Right atrium auricular region (tissue), 2 donors: ENCODE results near the gene ZNF668. TPM values are rescaled to one million over a fixed set of nuclear protein-coding genes. Genes with fewer than 3 reads are reported as not detected.
"Not testable (repeated sequence)": the region's sequence is repeated elsewhere in the genome, so short reads cannot be mapped to it uniquely, and the experiment has no call there.

ENCODE experiments used
- DNase-seq: peaks from one replicate; pipeline ENCODE4 v3.0.0-alpha.2; 2019; ENCODE audit warnings: low spot score
- H3K27ac ChIP-seq, 2 donors: fragments of 200-600 bp; sonication (generic); 1 replicate in 1 of 2; 2 replicates in 1 of 2; pipeline ENCODE4 v1.5.1; 2016 to 2019
- H3K27me3 ChIP-seq, 2 donors: fragments of 200-600 bp; sonication (generic); one replicate each; pipeline versions ENCODE4 v1.5.1 to v1.6.0; 2017 to 2019
- H3K36me3 ChIP-seq: fragments of 200-600 bp; sonication (generic); one replicate; pipeline ENCODE4 v1.5.1; 2016
- H3K4me1 ChIP-seq, 2 donors: fragments of 200-600 bp; sonication (generic); one replicate each; pipeline versions ENCODE4 v1.5.1 to v1.6.0; 2017 to 2019
- H3K4me3 ChIP-seq, 2 donors: fragments of 200-600 bp; sonication (generic); 1 replicate in 1 of 2; 2 replicates in 1 of 2; pipeline ENCODE4 v1.5.1; 2017 to 2019; ENCODE audit warnings: mild to moderate bottlenecking in 1 of 2, moderate library complexity in 1 of 2
- H3K9me3 ChIP-seq, 2 donors: fragments of 200-600 bp; sonication (generic); one replicate each; pipeline ENCODE4 v1.5.1; 2019
- CTCF ChIP-seq, 2 donors: fragments of 200-600 bp; sonication (generic); IDR thresholded peaks; one replicate each; pipeline ENCODE4 v1.5.1; 2019; ENCODE audit warnings: antibody characterized with exemption in 2 of 2
- total RNA-seq, 2 donors: library from RNA; depleted of rRNA; stranded (reverse); fragments of >200 nt; gene quantifications; one replicate each; pipeline ENCODE4 v1.1.0, GENCODE V29; 2016

Gene ZNF668
- total RNA-seq, 2 donors from 2014 or later, result 7.4 to 9.2 TPM

GRCh38 chr16:31022544-31023251 lies 51.3 kb downstream of the ZNF668 start:
- no peak for DNase-seq
- no peaks in the 10 kb centered on the region for H3K9me3 ChIP-seq
- H3K4me1 ChIP-seq, result no peaks in the 10 kb centered on the region
- no peaks in the 10 kb centered on the region for H3K27me3 ChIP-seq
- no peaks in the 10 kb centered on the region for H3K36me3 ChIP-seq
- no peak overlapping the region for H3K27ac ChIP-seq
- TF ChIP-seq CTCF (IDR thresholded peaks at IDR 0.05), result no peak
- H3K4me3 ChIP-seq, result no peak overlapping the region

GRCh38 chr16:31020536-31020935 lies 53.5 kb downstream of the ZNF668 start:
- H3K27ac ChIP-seq, result no peak overlapping the region
- no peaks in the 10 kb centered on the region for H3K4me1 ChIP-seq
- no peak for TF ChIP-seq CTCF (IDR thresholded peaks at IDR 0.05)
- no peak for DNase-seq
- H3K4me3 ChIP-seq, result no peak overlapping the region
- H3K27me3 ChIP-seq, result no peaks in the 10 kb centered on the region
- H3K9me3 ChIP-seq, result no peaks in the 10 kb centered on the region
- no peaks in the 10 kb centered on the region for H3K36me3 ChIP-seq

GRCh38 chr16:31017756-31018155 lies 56.3 kb downstream of the ZNF668 start:
- H3K27ac ChIP-seq, H3K36me3 ChIP-seq, H3K9me3 ChIP-seq, H3K4me1 ChIP-seq, H3K27me3 ChIP-seq, DNase-seq, H3K4me3 ChIP-seq: not testable (repeated sequence)

- peaks cover 3 to 4% of the 10 kb centered on the region in 2 donors for H3K27me3 ChIP-seq
- DNase-seq, result no peak
Observed at GRCh38 chr16:31016018-31016417, 58.0 kb downstream of the ZNF668 start.

GRCh38 chr16:31013292-31013691 lies 60.7 kb downstream of the ZNF668 start:
- DNase-seq, H3K36me3 ChIP-seq, H3K27ac ChIP-seq, H3K9me3 ChIP-seq, H3K4me3 ChIP-seq, H3K4me1 ChIP-seq: not testable (repeated sequence)
- H3K27me3 ChIP-seq, result peaks cover 10 to 12% of the 10 kb centered on the region in 2 donors

More at GRCh38 chr16:31016018-31016417, 58.0 kb downstream of the ZNF668 start:
- no peak overlapping the region for H3K27ac ChIP-seq
- no peaks in the 10 kb centered on the region for H3K4me1 ChIP-seq
- H3K36me3 ChIP-seq, result no peaks in the 10 kb centered on the region
- no peak for TF ChIP-seq CTCF (IDR thresholded peaks at IDR 0.05)
- no peak overlapping the region for H3K4me3 ChIP-seq
- no peaks in the 10 kb centered on the region for H3K9me3 ChIP-seq

GRCh38 chr16:31011815-31012214 lies 62.2 kb downstream of the ZNF668 start:
- H3K4me3 ChIP-seq, H3K27ac ChIP-seq, H3K4me1 ChIP-seq, DNase-seq, H3K9me3 ChIP-seq, H3K36me3 ChIP-seq: not testable (repeated sequence)
- peaks cover 10 to 12% of the 10 kb centered on the region in 2 donors for H3K27me3 ChIP-seq

Other genes starting within 250 kb of the ZNF668 start
- gene BCL7C, start 180.2 kb downstream of the ZNF668 start, total RNA-seq, result 10 to 100 TPM; 21.1 to 35.1 TPM
- gene CTF1, start 177.6 kb downstream of the ZNF668 start, total RNA-seq, result 1 to 10 TPM; 6.5 to 7.6 TPM
- 1 to 10 TPM; 5.7 to 7.9 TPM for gene FBXL19, start 150.7 kb downstream of the ZNF668 start, total RNA-seq
- 10 to 100 TPM; 22.4 to 23.0 TPM for gene ORAI3, start 125.2 kb downstream of the ZNF668 start, total RNA-seq
- gene SETD1A, start 116.5 kb downstream of the ZNF668 start, total RNA-seq, result 1 to 10 TPM; 3.8 to 8.6 TPM
- gene HSD3B7, start 89.0 kb downstream of the ZNF668 start, total RNA-seq, result 1 to 10 TPM; 6.0 to 8.5 TPM
- 1 to 10 TPM; 1.3 to 2.1 TPM for gene STX1B, start 63.6 kb downstream of the ZNF668 start, total RNA-seq
- 10 to 100 TPM; 17.1 to 23.8 TPM for gene STX4, start 40.7 kb downstream of the ZNF668 start, total RNA-seq
- 10 to 100 TPM in 1 of 2 donors, 1 to 10 TPM in 1; 6.2 to 10.8 TPM for gene ZNF646, start 182 bp upstream of the ZNF668 start, total RNA-seq
- under 1 TPM; 0.15 to 0.43 TPM for gene PRSS53, start 14.7 kb upstream of the ZNF668 start, total RNA-seq
- 10 to 100 TPM; 64.9 to 71.8 TPM for gene VKORC1, start 20.6 kb upstream of the ZNF668 start, total RNA-seq
- gene BCKDK, start 34.1 kb upstream of the ZNF668 start, total RNA-seq, result 10 to 100 TPM; 52.0 to 62.3 TPM
- 10 to 100 TPM; 58.0 to 64.3 TPM for gene KAT8, start 43.4 kb upstream of the ZNF668 start, total RNA-seq
- gene PRSS8, start 61.5 kb upstream of the ZNF668 start, total RNA-seq, result 1 to 10 TPM in 1 of 2 donors, not detected in 1; 2.4 TPM
- gene PRSS36, start 75.8 kb upstream of the ZNF668 start, total RNA-seq, result 1 to 10 TPM; 1.3 to 1.9 TPM
- 10 to 100 TPM; 16.9 to 34.3 TPM for gene FUS, start 105.9 kb upstream of the ZNF668 start, total RNA-seq
- 10 to 100 TPM in 1 of 2 donors, 1 to 10 TPM in 1; 7.9 to 13.8 TPM for gene PYCARD, start 128.5 kb upstream of the ZNF668 start, total RNA-seq
- gene TRIM72, start 139.9 kb upstream of the ZNF668 start, total RNA-seq, result under 1 TPM; 0.04 to 0.11 TPM
- gene PYDC1, start 142.9 kb upstream of the ZNF668 start, total RNA-seq, result not detected
- gene ITGAM, start 185.7 kb upstream of the ZNF668 start, total RNA-seq, result 10 to 100 TPM in 1 of 2 donors, 1 to 10 TPM in 1; 2.1 to 15.4 TPM